NT2/D1 (cell line): ENCODE measurements around the gene DEF6.

ENCODE experiments used
- DNase-seq: peaks from one replicate; pipeline ENCODE4 v3.0.0-alpha.2; 2011; ENCODE audit warnings: low read depth, low spot score
- H3K27me3 ChIP-seq: 2 replicates; pipeline ENCODE4 v1.6.0; 2011; ENCODE audit warnings: mild to moderate bottlenecking; ENCODE audit not compliant: insufficient read length, insufficient read depth
- H3K36me3 ChIP-seq: 2 replicates; pipeline ENCODE4 v1.6.1; 2011; ENCODE audit warnings: mild to moderate bottlenecking, low read length, mixed read lengths; ENCODE audit not compliant: insufficient read depth, insufficient read length
- H3K4me1 ChIP-seq: 2 replicates; pipeline ENCODE4 v1.5.1; 2011; ENCODE audit not compliant: insufficient read depth, insufficient read length
- H3K4me3 ChIP-seq: 2 replicates; pipeline ENCODE4 v1.5.1; 2011; ENCODE audit warnings: low read depth; ENCODE audit not compliant: insufficient read length
- H3K9ac ChIP-seq: 2 replicates; pipeline ENCODE4 v1.6.0; 2011; ENCODE audit warnings: low read depth; ENCODE audit not compliant: insufficient read length
- H3K9me3 ChIP-seq: 2 replicates; pipeline ENCODE4 v1.5.1; 2011; ENCODE audit warnings: mild to moderate bottlenecking, low read length; ENCODE audit not compliant: insufficient read depth
- SUZ12 ChIP-seq: IDR thresholded peaks from 2 replicates; pipeline ENCODE4 v1.6.1; 2011; ENCODE audit not compliant: insufficient read length, insufficient read depth; ENCODE audit errors: extremely low read depth
- YY1 ChIP-seq: IDR thresholded peaks from 2 replicates; pipeline ENCODE4 v1.6.1; 2011; ENCODE audit not compliant: insufficient read length, insufficient read depth
- ZNF274 ChIP-seq: IDR thresholded peaks from 2 replicates; pipeline ENCODE4 v1.6.1; 2011; ENCODE audit warnings: mild to moderate bottlenecking, low read depth, low read length

Gene DEF6

GRCh38 chr6:35354361-35355135 is 56.9 kb downstream of the DEF6 start:
- Histone ChIP-seq H3K4me1 (no peaks in the 10 kb centered on the region), H3K27me3 (no peaks in the 10 kb centered on the region), H3K36me3 (peaks cover 33% of the 10 kb centered on the region), H3K9ac (no peak overlapping the region), H3K4me3 (no peak overlapping the region), H3K9me3 (no peaks in the 10 kb centered on the region)
- no peak for TF ChIP-seq ZNF274
- DNase-seq: no peak

GRCh38 chr6:35356391-35356790 is 58.8 kb downstream of the DEF6 start:
- Histone ChIP-seq H3K27me3 (no peaks in the 10 kb centered on the region), H3K36me3 (peaks cover 33% of the 10 kb centered on the region), H3K9me3 (no peaks in the 10 kb centered on the region), H3K9ac (no peak overlapping the region), H3K4me3 (no peak overlapping the region), H3K4me1 (peaks cover 7% of the 10 kb centered on the region)
- DNase-seq: no peak
- TF ChIP-seq YY1 (no peak), SUZ12 (no peak), ZNF274 (no peak)

- Histone ChIP-seq H3K27me3 (no peaks in the 10 kb centered on the region), H3K9ac (no peak overlapping the region), H3K4me1 (peaks cover 7% of the 10 kb centered on the region), H3K9me3 (no peaks in the 10 kb centered on the region), H3K36me3 (peaks cover 23% of the 10 kb centered on the region), H3K4me3 (no peak overlapping the region)
- DNase-seq: no peak
- TF ChIP-seq YY1 (no peak), ZNF274 (no peak), SUZ12 (no peak)
Measured at GRCh38 chr6:35357677-35358076, 60.1 kb downstream of the DEF6 start.

- no peak for DNase-seq
- TF ChIP-seq ZNF274 (no peak), YY1 (no peak), SUZ12 (no peak)
- no peak overlapping the region for H3K4me3 ChIP-seq
- peaks cover 19% of the 10 kb centered on the region for H3K36me3 ChIP-seq
- no peaks in the 10 kb centered on the region for H3K27me3 ChIP-seq
- no peak overlapping the region for H3K9ac ChIP-seq
- peaks cover 7% of the 10 kb centered on the region for H3K4me1 ChIP-seq
- no peaks in the 10 kb centered on the region for H3K9me3 ChIP-seq
Measured at GRCh38 chr6:35358086-35358485, 60.5 kb downstream of the DEF6 start.

GRCh38 chr6:35359346-35359743 is 61.7 kb downstream of the DEF6 start:
- Histone ChIP-seq H3K36me3 (peaks cover 14% of the 10 kb centered on the region), H3K4me3 (no peak overlapping the region), H3K4me1 (peaks cover 7% of the 10 kb centered on the region), H3K27me3 (no peaks in the 10 kb centered on the region), H3K9ac (no peak overlapping the region), H3K9me3 (no peaks in the 10 kb centered on the region)
- no peak for TF ChIP-seq SUZ12
- TF ChIP-seq YY1: no peak
- no peak for TF ChIP-seq ZNF274
- no peak for DNase-seq

- Histone ChIP-seq H3K36me3 (peaks cover 14% of the 10 kb centered on the region), H3K9me3 (no peaks in the 10 kb centered on the region), H3K4me1 (peaks cover 7% of the 10 kb centered on the region), H3K4me3 (no peak overlapping the region), H3K27me3 (no peaks in the 10 kb centered on the region), H3K9ac (peak overlapping the region; percentile 46)
- DNase-seq: no peak
- TF ChIP-seq SUZ12 (no peak), ZNF274 (no peak), YY1 (no peak)
Measured at GRCh38 chr6:35359744-35360348, 62.2 kb downstream of the DEF6 start.

- peaks cover 7% of the 10 kb centered on the region for H3K4me1 ChIP-seq
- no peaks in the 10 kb centered on the region for H3K9me3 ChIP-seq
- H3K9ac ChIP-seq: peak overlapping the region; percentile 61
Measured at GRCh38 chr6:35360349-35361138, 62.9 kb downstream of the DEF6 start.

More at GRCh38 chr6:35360349-35361138, 62.9 kb downstream of the DEF6 start:
- H3K36me3 ChIP-seq: peaks cover 14% of the 10 kb centered on the region
- no peak for TF ChIP-seq ZNF274
- TF ChIP-seq SUZ12: no peak
- no peak for TF ChIP-seq YY1
- H3K27me3 ChIP-seq: no peaks in the 10 kb centered on the region
- peak; percentile 27 for DNase-seq
- no peak overlapping the region for H3K4me3 ChIP-seq
